ENCODE data around the gene HDAC4. TPM values are rescaled to one million over a fixed set of nuclear protein-coding genes. Genes with fewer than 3 reads are reported as not detected.

The HDAC4 gene
- total and polyA plus RNA-seq, 2 of the 8 experiments (the other 6 are each of a cell fraction or from before 2014, with no cell fraction given): 15.4 to 31.5 TPM

DNA sequence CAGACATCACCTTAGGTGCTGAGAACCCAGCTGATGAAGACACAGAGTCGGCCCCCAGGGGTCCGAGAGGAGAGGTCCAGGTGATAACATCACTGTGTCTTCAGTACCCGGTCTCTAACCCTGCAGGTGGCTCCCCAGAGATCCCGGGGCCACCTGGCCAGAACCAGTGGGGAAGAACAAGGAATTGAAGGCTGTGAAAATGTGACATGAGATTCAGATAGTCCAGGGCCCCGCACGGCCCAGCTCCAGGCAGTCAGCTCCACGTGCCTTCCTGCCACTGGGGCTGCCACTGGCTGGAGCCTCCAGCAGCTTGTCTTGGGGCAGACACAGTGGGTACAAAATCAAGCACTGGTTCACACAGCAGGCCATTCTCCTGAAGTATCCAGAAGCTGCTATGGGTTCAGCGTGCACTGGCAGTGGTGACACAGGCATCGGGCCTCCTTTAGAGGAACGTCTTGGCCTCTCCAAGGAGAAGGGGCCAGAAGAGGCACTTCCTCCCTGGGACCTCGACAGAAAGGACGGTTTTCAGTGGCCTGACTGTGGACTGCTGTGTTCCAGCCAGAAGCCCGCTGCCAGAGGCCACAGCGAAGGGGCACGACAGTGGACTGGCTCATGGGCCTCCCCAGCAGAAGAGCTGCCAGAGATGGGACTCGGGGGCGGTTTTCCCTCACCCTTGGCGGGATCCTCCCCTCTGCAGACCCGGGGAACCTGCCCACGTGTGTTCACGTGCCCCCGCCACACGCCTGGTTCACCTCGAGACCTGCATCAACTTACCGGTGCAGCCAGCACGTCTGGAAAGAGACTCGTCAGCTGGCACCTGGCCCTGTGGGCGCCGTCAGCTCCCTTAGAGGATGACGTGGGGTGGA lies 150.4 kb downstream of the HDAC4 start:
- no peak overlapping the region for H3K23ac ChIP-seq (ENCODE audit: insufficient read length)
- DNase-seq (ENCODE audit: low read depth in 1 of 2, low spot score in 2 of 2) (no peak), FAIRE-seq (no peak)
- TF ChIP-seq GTF2F1 (IDR thresholded peaks at IDR 0.05; ENCODE audit: borderline replicate concordance, low read depth, low read length) (no peak), GABPA (IDR thresholded peaks at IDR 0.05; ENCODE audit: borderline replicate concordance, insufficient read depth, low read length) (no peak), PHF8 (conservative IDR thresholded peaks at IDR 0.05; ENCODE audit: low read depth, low read length) (no peak), EP300 (IDR thresholded peaks at IDR 0.05; ENCODE audit: borderline replicate concordance in 1 of 2, low read depth in 2 of 2, low read length in 2 of 2) (no peak), CBX5 (IDR thresholded peaks at IDR 0.05; ENCODE audit: low read depth, low read length) (no peak), ATF2 (IDR thresholded peaks at IDR 0.05; ENCODE audit: low read length) (no peak)
- H3K4me2 ChIP-seq (ENCODE audit: insufficient read depth in 1 of 2, low read depth in 2 of 2, low read length in 2 of 2): no peak overlapping the region
- peaks cover 0 to 13% (median 11%) of the 10 kb centered on the region in 4 experiments; a peak in 6 of 7 replicates for H3K4me1 ChIP-seq (replicated peaks in 1 of 4; ENCODE audit: control insufficient read depth in 3 of 4, insufficient read depth in 4 of 4, low read length in 3 of 4)
- no peak overlapping the region for H4K5ac ChIP-seq (ENCODE audit: insufficient read length, low read depth, low read length)
- 89% methylated on average over 30 of the region's 30 CpGs; no CpG with 5 or more reads in 1 of the 2 experiments for WGBS, 2 experiments (ENCODE audit: extremely low coverage in 1 of 2, insufficient coverage in 1 of 2, insufficient read length in 1 of 2, insufficient replicate concordance in 2 of 2, low coverage in 1 of 2, low lambda C conversion rate in 2 of 2, missing lambda C conversion rate in 1 of 2)
- H4K91ac ChIP-seq (replicated peaks; ENCODE audit: insufficient read length, low read length): peak overlapping the region; percentile 38
- no peaks in the 10 kb centered on the region; a peak in 2 of 7 replicates for H3K27me3 ChIP-seq (replicated peaks in 1 of 4; ENCODE audit: control insufficient read depth in 3 of 4, extremely low read depth in 1 of 4, insufficient read depth in 3 of 4, low read length in 3 of 4)
- H3K27ac ChIP-seq (ENCODE audit: low read depth, low read length): no peak overlapping the region
- H3K9me3 ChIP-seq (ENCODE audit: insufficient read depth in 2 of 2, low read depth in 1 of 2, low read length in 1 of 2): no peaks in the 10 kb centered on the region
- no peaks in the 10 kb centered on the region for H3K36me3 ChIP-seq (ENCODE audit: control insufficient read depth in 2 of 4, insufficient read depth in 4 of 4, low read length in 3 of 4)
- H2AFZ ChIP-seq (ENCODE audit: low read length): no peak overlapping the region
- no peak overlapping the region for H2BK120ac ChIP-seq (replicated peaks; ENCODE audit: low read depth, low read length)
- H3K18ac ChIP-seq (ENCODE audit: extremely low read depth, low read length): no peak overlapping the region
- H3K23me2 ChIP-seq (ENCODE audit: low read depth, low read length): no peaks in the 10 kb centered on the region
- no peak overlapping the region for H3K4me3 ChIP-seq (ENCODE audit: extremely low read depth in 1 of 4, insufficient read depth in 2 of 4, low read depth in 3 of 4, low read length in 4 of 4)
- no peak overlapping the region for H2BK12ac ChIP-seq (ENCODE audit: low read depth, low read length)
- no peak overlapping the region for H3K56ac ChIP-seq (replicated peaks; ENCODE audit: insufficient read length, low read depth, low read length)
- ChIA-PET CTCF (ENCODE audit: partially characterized antibody) (interaction anchor here (0.6 to 1.7 kb wide), 6 partner anchors 9 to 141 kb away, joined by 3 to 6 read pairs (median 3); no protein-coding TSS in a partner anchor), POLR2A (ENCODE audit: partially characterized antibody) (interaction anchor here (1.7 kb wide), 1 partner anchor 88 kb away, joined by 4 read pairs; no protein-coding TSS in a partner anchor)
- H3K4ac ChIP-seq (replicated peaks; ENCODE audit: insufficient read length, low read depth, low read length): no peak overlapping the region
- H2AK5ac ChIP-seq (ENCODE audit: low read depth, low read length): no peak overlapping the region
- no peak overlapping the region for H3K14ac ChIP-seq (ENCODE audit: insufficient read length)
- no peak overlapping the region; the same call in 1 of the 2 replicates for H4K8ac ChIP-seq (ENCODE audit: extremely low read depth, insufficient read depth, low read length)
- H2BK15ac ChIP-seq (ENCODE audit: low read length): no peak overlapping the region
- no peak overlapping the region for H2BK20ac ChIP-seq (ENCODE audit: low read length)
- H3K9ac ChIP-seq (replicated peaks in 1 of 4; ENCODE audit: extremely low read depth in 1 of 4, low read depth in 3 of 4, low read length in 3 of 4): no peak overlapping the region
- H4K20me1 ChIP-seq (replicated peaks in 1 of 2; ENCODE audit: control insufficient read depth in 1 of 2, insufficient read depth in 2 of 2, low read length in 2 of 2): peaks cover 12 to 28% of the 10 kb centered on the region in 2 experiments
- H3K79me1 ChIP-seq (ENCODE audit: low read depth, low read length): peaks cover 21% of the 10 kb centered on the region
- H2BK5ac ChIP-seq (ENCODE audit: low read depth, low read length): no peak overlapping the region
- peaks cover 0 to 82% of the 10 kb centered on the region in 2 experiments; a peak in 2 of 4 replicates for H3K79me2 ChIP-seq (ENCODE audit: control insufficient read depth in 1 of 2, insufficient read depth in 2 of 2, low read length in 2 of 2)

Data from H1 (cell line).